HCT116 (cell line): ENCODE measurements around the gene CALN1. TPM values are rescaled to one million over a fixed set of nuclear protein-coding genes. Genes with fewer than 3 reads are reported as not detected.

ENCODE experiments used
- ATAC-seq: fragments of 200-7000 bp; cut with Tn5 transposase; 2 replicates; pipeline ENCODE4 v1.9.1; 2020; ENCODE audit warnings: mild to moderate bottlenecking, moderate library complexity
- BruUV-seq: library from RNA; stranded (reverse); fragments of 400-500 nt; replicated peaks from 2 replicates; lab custom pipeline; 2021; lab: Mats Ljungman, UMichigan
- CTCF ChIA-PET: fragments of 300-600 bp; sonication (Branson Sonifier 250); formaldehyde crosslinking; loops from one replicate; lab custom pipeline; 2021; ENCODE audit warnings: antibody characterized with exemption; lab: Charles Lee
- POLR2A ChIA-PET: fragments of 300-600, 350-600 bp; sonication (Branson Sonifier 250); formaldehyde crosslinking; loops from one replicate; lab custom pipeline; 2021; ENCODE audit warnings: antibody characterized with exemption; lab: Charles Lee
- RAD21 ChIA-PET, 2 experiments: fragments of 300-600 bp; sonication (Branson Sonifier 250); formaldehyde crosslinking; loops; one replicate each; lab custom pipeline; 2023; ENCODE audit warnings: low total read pairs in 2 of 2; ENCODE audit not compliant: uncharacterized antibody in 2 of 2, unreplicated experiment in 2 of 2, low non-redundant PET in 1 of 2; lab: Charles Lee
- DNase-seq: peaks from one replicate; pipeline ENCODE4 v3.0.0-alpha.2; 2010; ENCODE audit warnings: low read depth, low spot score
- H2AFZ ChIP-seq: fragments of 200-600 bp; shearing (Covaris generic), sonication (generic); 2 replicates; pipeline ENCODE4 v1.6.1; 2017; ENCODE audit warnings: low read depth, mixed run types, mixed read lengths, antibody characterized with exemption, low read length; ENCODE audit not compliant: poor library complexity, severe bottlenecking
- H3K27ac ChIP-seq: 2 replicates; pipeline ENCODE4 v1.5.1; 2012; ENCODE audit warnings: low read depth, low read length
- H3K27me3 ChIP-seq: fragments of 200-600 bp; sonication (generic); 2 replicates; pipeline ENCODE4 v1.6.1; 2016; ENCODE audit warnings: mixed run types, low read length, mixed read lengths; ENCODE audit not compliant: insufficient read depth
- H3K36me3 ChIP-seq, 2 experiments: fragments of 200-500 bp in 1 of 2; fragments of 200-600 bp in 1 of 2; sonication (Bioruptor generic) in 1 of 2; sonication (generic) in 1 of 2; 2 replicates each; pipeline versions ENCODE4 v1.5.1 to v1.6.1; 2014 to 2016; ENCODE audit warnings: low read length in 2 of 2, inconsistent platforms in 1 of 2, mixed read lengths in 1 of 2, mixed run types in 1 of 2; ENCODE audit not compliant: insufficient read depth in 2 of 2, control insufficient read depth in 1 of 2
- H3K4me1 ChIP-seq, 2 experiments: fragments of 200-600 bp in 1 of 2; sonication (generic) in 1 of 2; 2 replicates each; pipeline versions ENCODE4 v1.5.1 to v1.6.1; 2012 to 2017; ENCODE audit warnings: low read length in 2 of 2, inconsistent platforms in 1 of 2, mild to moderate bottlenecking in 1 of 2, mixed read lengths in 1 of 2, mixed run types in 1 of 2, moderate library complexity in 1 of 2; ENCODE audit not compliant: insufficient read depth in 2 of 2, control insufficient read depth in 1 of 2
- H3K4me2 ChIP-seq: fragments of 200-600 bp; sonication (generic); 2 replicates; pipeline ENCODE4 v1.6.1; 2017; ENCODE audit warnings: mixed run types, low read length, mixed read lengths
- H3K4me3 ChIP-seq, 2 experiments: fragments of 200-600 bp in 1 of 2; sonication (generic) in 1 of 2; replicated peaks in 1 of 2; 2 replicates each; pipeline ENCODE4 v1.5.1; 2011 to 2016; ENCODE audit warnings: low read length in 2 of 2, control low read depth in 1 of 2, low read depth in 1 of 2, mild to moderate bottlenecking in 1 of 2, mixed read lengths in 1 of 2, mixed run types in 1 of 2
- H3K79me2 ChIP-seq: fragments of 200-600 bp; sonication (generic); 2 replicates; pipeline ENCODE4 v1.6.1; 2017; ENCODE audit warnings: mild to moderate bottlenecking, mixed run types, low read length, moderate library complexity, mixed read lengths; ENCODE audit not compliant: insufficient read depth
- H3K9ac ChIP-seq: fragments of 200-600 bp; sonication (generic); 2 replicates; pipeline ENCODE4 v1.6.1; 2016; ENCODE audit warnings: low read length, mixed read lengths
- H3K9me2 ChIP-seq: fragments of 200-600 bp; sonication (generic), shearing (Covaris generic); 2 replicates; pipeline ENCODE4 v1.6.1; 2017; ENCODE audit warnings: mixed run types, mild to moderate bottlenecking, moderate library complexity; ENCODE audit not compliant: insufficient read depth
- H3K9me3 ChIP-seq, 2 experiments: fragments of 200-500 bp in 1 of 2; fragments of 200-600 bp in 1 of 2; sonication (Bioruptor generic) in 1 of 2; sonication (generic) in 1 of 2; 2 replicates each; pipeline ENCODE4 v1.6.1; 2014 to 2017; ENCODE audit warnings: low read length in 2 of 2, mixed read lengths in 2 of 2, inconsistent platforms in 1 of 2, low read depth in 1 of 2, mild to moderate bottlenecking in 1 of 2, mixed run types in 1 of 2, moderate library complexity in 1 of 2; ENCODE audit not compliant: control insufficient read depth in 1 of 2, insufficient read depth in 1 of 2
- H4K20me1 ChIP-seq: fragments of 200-600 bp; sonication (generic), shearing (Covaris generic); 2 replicates; pipeline ENCODE4 v1.6.1; 2017; ENCODE audit warnings: mixed run types, mild to moderate bottlenecking, moderate library complexity; ENCODE audit not compliant: insufficient read depth
- CBX3 ChIP-seq: IDR thresholded peaks from 2 replicates; pipeline ENCODE4 v1.6.1; 2012; ENCODE audit warnings: low read depth
- CEBPB ChIP-seq: IDR thresholded peaks from 2 replicates; pipeline ENCODE4 v1.6.1; 2012; ENCODE audit warnings: low read depth
- EGR1 ChIP-seq: IDR thresholded peaks from 2 replicates; pipeline ENCODE4 v1.6.1; 2012; ENCODE audit warnings: low read depth
- EZH2 ChIP-seq: fragments of 200-600 bp; sonication (generic); IDR thresholded peaks from 2 replicates; pipeline ENCODE4 v1.6.1; 2017; ENCODE audit warnings: antibody characterized with exemption, mixed run types
- EZH2phosphoT487 ChIP-seq: fragments of 200-600 bp; IDR thresholded peaks from 2 replicates; pipeline ENCODE4 v1.6.1; 2018; ENCODE audit warnings: antibody characterized with exemption, borderline replicate concordance
- FOSL1 ChIP-seq: IDR thresholded peaks from 2 replicates; pipeline ENCODE4 v1.6.1; 2012; ENCODE audit warnings: low read depth
- JUND ChIP-seq: IDR thresholded peaks from 2 replicates; pipeline ENCODE4 v1.6.1; 2012
- POLR2A ChIP-seq: IDR thresholded peaks from 2 replicates; pipeline ENCODE4 v1.7.0; 2011; ENCODE audit warnings: borderline replicate concordance; ENCODE audit not compliant: insufficient read depth, insufficient read length; ENCODE audit errors: extremely low read depth
- RAD21 ChIP-seq: IDR thresholded peaks from 2 replicates; pipeline ENCODE4 v1.6.1; 2012; ENCODE audit warnings: low read depth, mild to moderate bottlenecking
- SIN3A ChIP-seq: IDR thresholded peaks from 2 replicates; pipeline ENCODE4 v1.6.1; 2012; ENCODE audit warnings: low read depth
- SP1 ChIP-seq: IDR thresholded peaks from 2 replicates; pipeline ENCODE4 v1.6.1; 2012; ENCODE audit warnings: low read depth
- SRF ChIP-seq: IDR thresholded peaks from 2 replicates; pipeline ENCODE4 v1.6.1; 2012; ENCODE audit warnings: low read depth
- YY1 ChIP-seq: IDR thresholded peaks from 2 replicates; pipeline ENCODE4 v1.6.1; 2011; ENCODE audit warnings: low read length, low read depth, moderate library complexity, mild to moderate bottlenecking; ENCODE audit not compliant: insufficient replicate concordance; ENCODE audit errors: extremely low read depth
- intact Hi-C: fragments of 100-400 bp; cut with micrococcal nuclease; formaldehyde crosslinking; loops from 2 replicates; pipeline ENCODE4 v1.10.0; 2022
- total RNA-seq: library from RNA; stranded (reverse); gene quantifications from one replicate; pipeline ENCODE4 v1.2.1, GENCODE V29; 2021; ENCODE audit not compliant: unreplicated experiment
- TF ChIP-seq, protein P1 (sequence below): IDR thresholded peaks from 2 replicates; pipeline ENCODE4 v1.6.1; 2012
- TF ChIP-seq, protein P2 (sequence below), 3 experiments: fragments of 200-600 bp in 1 of 3; sonication (generic) in 1 of 3; IDR thresholded peaks in 2 of 3; conservative IDR thresholded peaks in 1 of 3; 2 replicates each; pipeline ENCODE4 v1.5.1; 2012 to 2017; ENCODE audit warnings: low read depth in 2 of 3, low read length in 2 of 3, antibody characterized with exemption in 1 of 3, borderline replicate concordance in 1 of 3, control low read depth in 1 of 3, mild to moderate bottlenecking in 1 of 3, mixed read lengths in 1 of 3, mixed run types in 1 of 3, moderate library complexity in 1 of 3; ENCODE audit not compliant: insufficient read depth in 1 of 3
- TF ChIP-seq, protein P3 (sequence below): IDR thresholded peaks from 2 replicates; pipeline ENCODE4 v1.6.1; 2012

The CALN1 gene
- total RNA-seq, 1 experiment from 2014 or later = 0.17 TPM

DNA sequence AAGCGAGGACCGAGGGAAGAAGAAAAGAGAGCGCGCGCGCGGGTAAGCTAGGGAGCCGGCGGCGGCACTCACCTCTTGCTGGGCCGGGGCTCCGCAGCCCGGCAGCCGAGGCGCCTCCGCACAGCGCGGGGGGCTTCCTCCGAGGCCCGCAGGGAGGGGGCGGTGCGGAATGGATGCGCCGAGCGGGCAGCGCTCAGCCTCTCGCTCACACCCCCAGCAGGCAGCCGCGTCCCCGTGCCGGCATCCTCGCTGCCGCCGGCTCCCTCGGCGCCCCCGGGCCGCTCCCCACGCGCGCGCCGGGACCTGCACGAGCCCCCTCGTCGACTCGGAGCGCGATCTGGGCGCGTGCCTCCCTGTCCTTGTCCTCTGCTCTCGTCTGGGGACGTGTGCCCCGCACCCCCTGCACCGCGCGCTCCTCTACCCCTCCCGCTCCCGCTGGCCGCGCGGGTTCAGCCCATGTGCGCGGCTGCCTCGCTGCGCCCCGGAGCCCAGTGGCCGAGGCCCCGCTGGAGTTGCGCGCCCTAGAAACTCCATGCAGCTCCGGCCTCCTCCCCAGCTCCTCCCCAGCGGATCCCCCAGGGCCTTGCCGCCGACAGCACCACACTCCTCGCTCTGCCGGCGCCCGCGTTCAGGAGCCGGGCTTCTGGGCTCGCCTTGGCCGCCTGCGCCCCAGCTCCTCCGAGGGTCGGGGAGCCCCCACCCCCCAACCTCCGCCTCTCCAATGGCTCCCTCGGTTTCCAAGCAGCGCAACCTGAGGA, 75.3 kb downstream of the CALN1 start:
- no peak for TF ChIP-seq POLR2A
- no peak for TF ChIP-seq EZH2
- TF ChIP-seq EZH2phosphoT487 = no peak
- TF ChIP-seq CEBPB = no peak
- no peak overlapping the region for H3K4me2 ChIP-seq
- H3K27ac ChIP-seq = no peak overlapping the region
- ATAC-seq (no peak), DNase-seq (no peak)
- intact Hi-C loops = no loop called here
- no peak overlapping the region for H3K9ac ChIP-seq
- no peak overlapping the region for H3K4me3 ChIP-seq
- no peaks in the 10 kb centered on the region for H3K9me2 ChIP-seq
- no TSS peak for BruUV-seq
- POLR2A ChIA-PET = no interaction called here
- no peaks in the 10 kb centered on the region for H3K27me3 ChIP-seq
- H3K4me1 ChIP-seq = no peaks in the 10 kb centered on the region
- no peaks in the 10 kb centered on the region for H4K20me1 ChIP-seq
- H2AFZ ChIP-seq = no peak overlapping the region
- H3K79me2 ChIP-seq = no peaks in the 10 kb centered on the region
- RAD21 ChIA-PET = no interaction called here
- no peaks in the 10 kb centered on the region for H3K36me3 ChIP-seq
- H3K9me3 ChIP-seq = no peaks in the 10 kb centered on the region
- CTCF ChIA-PET = no interaction called here

DNA sequence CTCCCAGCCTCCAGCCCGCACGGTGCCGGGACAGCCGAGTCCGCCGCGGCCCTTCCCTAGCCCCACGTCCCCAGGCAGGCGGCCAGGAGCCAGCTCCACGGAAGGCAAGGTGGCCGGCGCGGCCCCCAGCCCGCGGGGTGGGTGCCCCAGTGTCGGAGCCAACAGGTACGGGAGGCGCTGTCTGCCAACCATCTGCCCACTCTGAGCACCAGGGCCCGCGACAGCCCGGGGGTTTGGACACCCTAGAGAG, 75.8 kb downstream of the CALN1 start:
- H3K4me2 ChIP-seq = no peak overlapping the region
- ChIA-PET RAD21 (no interaction called here), CTCF (no interaction called here), POLR2A (no interaction called here)
- no peak overlapping the region for H3K9ac ChIP-seq
- DNase-seq (no peak), ATAC-seq (no peak)
- intact Hi-C loops = no loop called here
- H2AFZ ChIP-seq = no peak overlapping the region
- no peaks in the 10 kb centered on the region for H3K9me2 ChIP-seq
- no peaks in the 10 kb centered on the region for H3K4me1 ChIP-seq
- no peak overlapping the region for H3K4me3 ChIP-seq
- no peaks in the 10 kb centered on the region for H3K79me2 ChIP-seq
- H3K27me3 ChIP-seq = no peaks in the 10 kb centered on the region
- no peak overlapping the region for H3K27ac ChIP-seq
- H3K36me3 ChIP-seq = no peaks in the 10 kb centered on the region
- TF ChIP-seq, protein P1, sequence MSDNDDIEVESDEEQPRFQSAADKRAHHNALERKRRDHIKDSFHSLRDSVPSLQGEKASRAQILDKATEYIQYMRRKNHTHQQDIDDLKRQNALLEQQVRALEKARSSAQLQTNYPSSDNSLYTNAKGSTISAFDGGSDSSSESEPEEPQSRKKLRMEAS = no peak
- TF ChIP-seq SRF (no peak), RAD21 (no peak), CBX3 (no peak), EZH2 (no peak), SIN3A (no peak), EZH2phosphoT487 (no peak), SP1 (no peak), JUND (no peak), FOSL1 (no peak), EGR1 (no peak), CEBPB (no peak), YY1 (no peak)
- TF ChIP-seq, protein P2, sequence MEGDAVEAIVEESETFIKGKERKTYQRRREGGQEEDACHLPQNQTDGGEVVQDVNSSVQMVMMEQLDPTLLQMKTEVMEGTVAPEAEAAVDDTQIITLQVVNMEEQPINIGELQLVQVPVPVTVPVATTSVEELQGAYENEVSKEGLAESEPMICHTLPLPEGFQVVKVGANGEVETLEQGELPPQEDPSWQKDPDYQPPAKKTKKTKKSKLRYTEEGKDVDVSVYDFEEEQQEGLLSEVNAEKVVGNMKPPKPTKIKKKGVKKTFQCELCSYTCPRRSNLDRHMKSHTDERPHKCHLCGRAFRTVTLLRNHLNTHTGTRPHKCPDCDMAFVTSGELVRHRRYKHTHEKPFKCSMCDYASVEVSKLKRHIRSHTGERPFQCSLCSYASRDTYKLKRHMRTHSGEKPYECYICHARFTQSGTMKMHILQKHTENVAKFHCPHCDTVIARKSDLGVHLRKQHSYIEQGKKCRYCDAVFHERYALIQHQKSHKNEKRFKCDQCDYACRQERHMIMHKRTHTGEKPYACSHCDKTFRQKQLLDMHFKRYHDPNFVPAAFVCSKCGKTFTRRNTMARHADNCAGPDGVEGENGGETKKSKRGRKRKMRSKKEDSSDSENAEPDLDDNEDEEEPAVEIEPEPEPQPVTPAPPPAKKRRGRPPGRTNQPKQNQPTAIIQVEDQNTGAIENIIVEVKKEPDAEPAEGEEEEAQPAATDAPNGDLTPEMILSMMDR (IDR thresholded peaks at IDR 0.05 in 2 of 3, conservative IDR thresholded peaks at IDR 0.05 in 1 of 3; ENCODE audit: borderline replicate concordance in 1 of 3, insufficient read depth in 1 of 3, low read depth in 2 of 3, low read length in 2 of 3) = no peak
- TF ChIP-seq, protein P3, sequence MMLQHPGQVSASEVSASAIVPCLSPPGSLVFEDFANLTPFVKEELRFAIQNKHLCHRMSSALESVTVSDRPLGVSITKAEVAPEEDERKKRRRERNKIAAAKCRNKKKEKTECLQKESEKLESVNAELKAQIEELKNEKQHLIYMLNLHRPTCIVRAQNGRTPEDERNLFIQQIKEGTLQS = no peak
- H4K20me1 ChIP-seq = no peaks in the 10 kb centered on the region
- BruUV-seq = no TSS peak
- H3K9me3 ChIP-seq = no peaks in the 10 kb centered on the region
